Measurements from ENCODE around the gene SPATA46. TPM values are rescaled to one million over a fixed set of nuclear protein-coding genes. Genes with fewer than 3 reads are reported as not detected.

The SPATA46 gene
- total RNA-seq, 2 experiments from 2014 or later, result not detected

GRCh38 chr1:162363823-162364222, 12.8 kb downstream of the SPATA46 start:
- Histone ChIP-seq H3K4me2 (ENCODE audit: low read length) (no peak overlapping the region), H3K27ac (ENCODE audit: low read depth, low read length, poor library complexity, severe bottlenecking) (no peak overlapping the region), H3K79me2 (ENCODE audit: insufficient read depth, low read depth, low read length) (no peaks in the 10 kb centered on the region), H3K9me2 (ENCODE audit: insufficient read depth, low read length) (no peaks in the 10 kb centered on the region), H3K4me3 (ENCODE audit: low read depth, low read length, poor library complexity, severe bottlenecking) (no peak overlapping the region), H2AFZ (ENCODE audit: low read length) (no peak overlapping the region), H4K20me1 (ENCODE audit: insufficient read depth, low read length) (no peaks in the 10 kb centered on the region), H3K9me3 (ENCODE audit: low read length) (no peaks in the 10 kb centered on the region), H3K36me3 (ENCODE audit: insufficient read depth, low read length) (no peaks in the 10 kb centered on the region), H3K4me1 (ENCODE audit: insufficient read depth, low read length, poor library complexity, severe bottlenecking) (no peaks in the 10 kb centered on the region)
- DNase-seq (ENCODE audit: low spot score), result no peak
- intact Hi-C loops (cut with micrococcal nuclease; ENCODE audit: unreplicated experiment), result no loop called here
- no TSS peak for BruUV-seq (replicated peaks)
- TF ChIP-seq EZH2phosphoT487 (IDR thresholded peaks at IDR 0.05; ENCODE audit: borderline replicate concordance, low read depth, low read length), result no peak
- no peak for TF ChIP-seq CTCF (conservative IDR thresholded peaks at IDR 0.05; ENCODE audit: low read length)
- ChIA-PET CTCF (ENCODE audit: unreplicated experiment) (no interaction called here), POLR2A (no interaction called here)

GRCh38 chr1:162361349-162361748, 15.3 kb downstream of the SPATA46 start:
- H4K20me1 ChIP-seq (ENCODE audit: insufficient read depth, low read length), result no peaks in the 10 kb centered on the region
- no peak for TF ChIP-seq EZH2phosphoT487 (IDR thresholded peaks at IDR 0.05; ENCODE audit: borderline replicate concordance, low read depth, low read length)
- TF ChIP-seq CTCF (conservative IDR thresholded peaks at IDR 0.05; ENCODE audit: low read length), result no peak
- no peak overlapping the region for H3K4me3 ChIP-seq (ENCODE audit: low read depth, low read length, poor library complexity, severe bottlenecking)
- no peak overlapping the region for H2AFZ ChIP-seq (ENCODE audit: low read length)
- H3K79me2 ChIP-seq (ENCODE audit: insufficient read depth, low read depth, low read length), result no peaks in the 10 kb centered on the region
- ChIA-PET CTCF (ENCODE audit: unreplicated experiment) (no interaction called here), POLR2A (no interaction called here)
- H3K9me3 ChIP-seq (ENCODE audit: low read length), result no peaks in the 10 kb centered on the region
- no peaks in the 10 kb centered on the region for H3K9me2 ChIP-seq (ENCODE audit: insufficient read depth, low read length)
- no TSS peak for BruUV-seq (replicated peaks)
- no peak for DNase-seq (ENCODE audit: low spot score)
- no peak overlapping the region for H3K4me2 ChIP-seq (ENCODE audit: low read length)
- H3K4me1 ChIP-seq (ENCODE audit: insufficient read depth, low read length, poor library complexity, severe bottlenecking), result no peaks in the 10 kb centered on the region
- H3K27ac ChIP-seq (ENCODE audit: low read depth, low read length, poor library complexity, severe bottlenecking), result no peak overlapping the region
- intact Hi-C loops (cut with micrococcal nuclease; ENCODE audit: unreplicated experiment), result no loop called here
- no peaks in the 10 kb centered on the region for H3K36me3 ChIP-seq (ENCODE audit: insufficient read depth, low read length)

- intact Hi-C loops (cut with micrococcal nuclease; ENCODE audit: unreplicated experiment), result no loop called here
- POLR2A ChIA-PET, result no interaction called here
Measured at GRCh38 chr1:162360874-162361260, 15.8 kb downstream of the SPATA46 start.

More at GRCh38 chr1:162360874-162361260, 15.8 kb downstream of the SPATA46 start:
- H2AFZ ChIP-seq (ENCODE audit: low read length), result no peak overlapping the region
- CTCF ChIA-PET (ENCODE audit: unreplicated experiment), result no interaction called here
- no peak overlapping the region for H3K4me3 ChIP-seq (ENCODE audit: low read depth, low read length, poor library complexity, severe bottlenecking)
- H3K27ac ChIP-seq (ENCODE audit: low read depth, low read length, poor library complexity, severe bottlenecking), result no peak overlapping the region
- H4K20me1 ChIP-seq (ENCODE audit: insufficient read depth, low read length), result no peaks in the 10 kb centered on the region
- no peak for DNase-seq (ENCODE audit: low spot score)
- H3K9me2 ChIP-seq (ENCODE audit: insufficient read depth, low read length), result no peaks in the 10 kb centered on the region
- no TSS peak for BruUV-seq (replicated peaks)
- no peaks in the 10 kb centered on the region for H3K9me3 ChIP-seq (ENCODE audit: low read length)
- H3K79me2 ChIP-seq (ENCODE audit: insufficient read depth, low read depth, low read length), result no peaks in the 10 kb centered on the region
- no peaks in the 10 kb centered on the region for H3K36me3 ChIP-seq (ENCODE audit: insufficient read depth, low read length)
- H3K4me1 ChIP-seq (ENCODE audit: insufficient read depth, low read length, poor library complexity, severe bottlenecking), result no peaks in the 10 kb centered on the region
- TF ChIP-seq CTCF (conservative IDR thresholded peaks at IDR 0.05; ENCODE audit: low read length) (no peak), EZH2phosphoT487 (IDR thresholded peaks at IDR 0.05; ENCODE audit: borderline replicate concordance, low read depth, low read length) (no peak)
- no peak overlapping the region for H3K4me2 ChIP-seq (ENCODE audit: low read length)
